ENCODE measurements around the gene LMX1A.

DNA sequence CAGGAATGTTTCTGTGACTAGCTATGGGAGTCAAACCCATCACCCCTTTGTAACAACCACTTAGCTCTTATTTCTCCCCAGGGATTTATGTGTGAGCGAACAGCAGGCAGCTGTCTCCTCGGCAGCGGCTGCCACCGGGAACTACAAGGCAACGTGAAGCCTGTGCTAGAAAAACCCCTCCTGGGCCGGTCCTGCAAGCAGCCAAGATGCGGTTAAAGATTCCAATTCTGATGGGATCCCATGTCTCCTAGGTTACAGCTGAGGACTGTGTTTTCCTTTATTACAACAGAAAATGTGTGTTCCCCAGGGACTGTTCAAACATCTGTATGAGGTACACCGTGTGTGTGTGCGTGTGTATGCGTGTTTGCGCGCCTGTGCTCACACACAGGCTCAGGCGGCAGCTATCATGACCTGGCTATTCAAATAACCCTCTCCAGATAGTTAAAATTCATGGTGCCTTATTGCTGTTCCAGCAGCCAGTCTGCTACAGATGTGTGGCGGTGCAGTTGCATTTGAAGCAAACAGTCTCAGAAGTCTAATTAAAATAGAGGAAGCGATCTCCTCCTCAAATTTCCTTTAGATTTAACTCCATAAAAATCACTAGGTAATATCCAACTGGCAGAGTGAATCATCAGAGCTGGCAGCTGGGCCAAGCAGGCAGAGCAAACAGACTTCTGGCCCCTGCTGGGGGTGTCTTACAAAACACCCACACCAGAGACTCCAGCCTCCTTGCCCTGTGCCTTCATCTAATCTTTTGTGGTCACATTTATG lies 68.0 kb downstream of the LMX1A start:
- TF ChIP-seq, protein P1, sequence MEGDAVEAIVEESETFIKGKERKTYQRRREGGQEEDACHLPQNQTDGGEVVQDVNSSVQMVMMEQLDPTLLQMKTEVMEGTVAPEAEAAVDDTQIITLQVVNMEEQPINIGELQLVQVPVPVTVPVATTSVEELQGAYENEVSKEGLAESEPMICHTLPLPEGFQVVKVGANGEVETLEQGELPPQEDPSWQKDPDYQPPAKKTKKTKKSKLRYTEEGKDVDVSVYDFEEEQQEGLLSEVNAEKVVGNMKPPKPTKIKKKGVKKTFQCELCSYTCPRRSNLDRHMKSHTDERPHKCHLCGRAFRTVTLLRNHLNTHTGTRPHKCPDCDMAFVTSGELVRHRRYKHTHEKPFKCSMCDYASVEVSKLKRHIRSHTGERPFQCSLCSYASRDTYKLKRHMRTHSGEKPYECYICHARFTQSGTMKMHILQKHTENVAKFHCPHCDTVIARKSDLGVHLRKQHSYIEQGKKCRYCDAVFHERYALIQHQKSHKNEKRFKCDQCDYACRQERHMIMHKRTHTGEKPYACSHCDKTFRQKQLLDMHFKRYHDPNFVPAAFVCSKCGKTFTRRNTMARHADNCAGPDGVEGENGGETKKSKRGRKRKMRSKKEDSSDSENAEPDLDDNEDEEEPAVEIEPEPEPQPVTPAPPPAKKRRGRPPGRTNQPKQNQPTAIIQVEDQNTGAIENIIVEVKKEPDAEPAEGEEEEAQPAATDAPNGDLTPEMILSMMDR (CRISPR knock-in tag; IDR thresholded peaks at IDR 0.05), result no peak
- TF ChIP-seq ZNF282 (IDR thresholded peaks at IDR 0.05; ENCODE audit: partially characterized antibody) (no peak), ZNF615 (CRISPR knock-in tag; IDR thresholded peaks at IDR 0.05; ENCODE audit: borderline replicate concordance) (no peak), KDM5B (CRISPR knock-in tag; IDR thresholded peaks at IDR 0.05; ENCODE audit: borderline replicate concordance) (no peak), MAFF (IDR thresholded peaks at IDR 0.05; ENCODE audit: low read depth, low read length) (no peak), EHMT2 (IDR thresholded peaks at IDR 0.05; ENCODE audit: borderline replicate concordance, low read depth, low read length) (no peak), ZNF780A (CRISPR knock-in tag; IDR thresholded peaks at IDR 0.05) (no peak), RAD21 (CRISPR knock-in tag; IDR thresholded peaks at IDR 0.05) (no peak), JUND (CRISPR knock-in tag; IDR thresholded peaks at IDR 0.05) (no peak)
- TF ChIP-seq, protein P2, sequence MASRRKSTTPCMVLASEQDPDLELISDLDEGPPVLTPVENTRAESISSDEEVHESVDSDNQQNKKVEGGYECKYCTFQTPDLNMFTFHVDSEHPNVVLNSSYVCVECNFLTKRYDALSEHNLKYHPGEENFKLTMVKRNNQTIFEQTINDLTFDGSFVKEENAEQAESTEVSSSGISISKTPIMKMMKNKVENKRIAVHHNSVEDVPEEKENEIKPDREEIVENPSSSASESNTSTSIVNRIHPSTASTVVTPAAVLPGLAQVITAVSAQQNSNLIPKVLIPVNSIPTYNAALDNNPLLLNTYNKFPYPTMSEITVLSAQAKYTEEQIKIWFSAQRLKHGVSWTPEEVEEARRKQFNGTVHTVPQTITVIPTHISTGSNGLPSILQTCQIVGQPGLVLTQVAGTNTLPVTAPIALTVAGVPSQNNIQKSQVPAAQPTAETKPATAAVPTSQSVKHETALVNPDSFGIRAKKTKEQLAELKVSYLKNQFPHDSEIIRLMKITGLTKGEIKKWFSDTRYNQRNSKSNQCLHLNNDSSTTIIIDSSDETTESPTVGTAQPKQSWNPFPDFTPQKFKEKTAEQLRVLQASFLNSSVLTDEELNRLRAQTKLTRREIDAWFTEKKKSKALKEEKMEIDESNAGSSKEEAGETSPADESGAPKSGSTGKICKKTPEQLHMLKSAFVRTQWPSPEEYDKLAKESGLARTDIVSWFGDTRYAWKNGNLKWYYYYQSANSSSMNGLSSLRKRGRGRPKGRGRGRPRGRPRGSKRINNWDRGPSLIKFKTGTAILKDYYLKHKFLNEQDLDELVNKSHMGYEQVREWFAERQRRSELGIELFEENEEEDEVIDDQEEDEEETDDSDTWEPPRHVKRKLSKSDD (CRISPR knock-in tag; IDR thresholded peaks at IDR 0.05; ENCODE audit: low read depth), result no peak
- TF ChIP-seq, protein P3, sequence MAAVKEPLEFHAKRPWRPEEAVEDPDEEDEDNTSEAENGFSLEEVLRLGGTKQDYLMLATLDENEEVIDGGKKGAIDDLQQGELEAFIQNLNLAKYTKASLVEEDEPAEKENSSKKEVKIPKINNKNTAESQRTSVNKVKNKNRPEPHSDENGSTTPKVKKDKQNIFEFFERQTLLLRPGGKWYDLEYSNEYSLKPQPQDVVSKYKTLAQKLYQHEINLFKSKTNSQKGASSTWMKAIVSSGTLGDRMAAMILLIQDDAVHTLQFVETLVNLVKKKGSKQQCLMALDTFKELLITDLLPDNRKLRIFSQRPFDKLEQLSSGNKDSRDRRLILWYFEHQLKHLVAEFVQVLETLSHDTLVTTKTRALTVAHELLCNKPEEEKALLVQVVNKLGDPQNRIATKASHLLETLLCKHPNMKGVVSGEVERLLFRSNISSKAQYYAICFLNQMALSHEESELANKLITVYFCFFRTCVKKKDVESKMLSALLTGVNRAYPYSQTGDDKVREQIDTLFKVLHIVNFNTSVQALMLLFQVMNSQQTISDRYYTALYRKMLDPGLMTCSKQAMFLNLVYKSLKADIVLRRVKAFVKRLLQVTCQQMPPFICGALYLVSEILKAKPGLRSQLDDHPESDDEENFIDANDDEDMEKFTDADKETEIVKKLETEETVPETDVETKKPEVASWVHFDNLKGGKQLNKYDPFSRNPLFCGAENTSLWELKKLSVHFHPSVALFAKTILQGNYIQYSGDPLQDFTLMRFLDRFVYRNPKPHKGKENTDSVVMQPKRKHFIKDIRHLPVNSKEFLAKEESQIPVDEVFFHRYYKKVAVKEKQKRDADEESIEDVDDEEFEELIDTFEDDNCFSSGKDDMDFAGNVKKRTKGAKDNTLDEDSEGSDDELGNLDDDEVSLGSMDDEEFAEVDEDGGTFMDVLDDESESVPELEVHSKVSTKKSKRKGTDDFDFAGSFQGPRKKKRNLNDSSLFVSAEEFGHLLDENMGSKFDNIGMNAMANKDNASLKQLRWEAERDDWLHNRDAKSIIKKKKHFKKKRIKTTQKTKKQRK (IDR thresholded peaks at IDR 0.05; ENCODE audit: low read length), result no peak
- TF ChIP-seq, protein P4, sequence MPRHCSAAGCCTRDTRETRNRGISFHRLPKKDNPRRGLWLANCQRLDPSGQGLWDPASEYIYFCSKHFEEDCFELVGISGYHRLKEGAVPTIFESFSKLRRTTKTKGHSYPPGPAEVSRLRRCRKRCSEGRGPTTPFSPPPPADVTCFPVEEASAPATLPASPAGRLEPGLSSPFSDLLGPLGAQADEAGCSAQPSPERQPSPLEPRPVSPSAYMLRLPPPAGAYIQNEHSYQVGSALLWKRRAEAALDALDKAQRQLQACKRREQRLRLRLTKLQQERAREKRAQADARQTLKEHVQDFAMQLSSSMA (CRISPR knock-in tag; IDR thresholded peaks at IDR 0.05), result no peak
- TF ChIP-seq, protein P5, sequence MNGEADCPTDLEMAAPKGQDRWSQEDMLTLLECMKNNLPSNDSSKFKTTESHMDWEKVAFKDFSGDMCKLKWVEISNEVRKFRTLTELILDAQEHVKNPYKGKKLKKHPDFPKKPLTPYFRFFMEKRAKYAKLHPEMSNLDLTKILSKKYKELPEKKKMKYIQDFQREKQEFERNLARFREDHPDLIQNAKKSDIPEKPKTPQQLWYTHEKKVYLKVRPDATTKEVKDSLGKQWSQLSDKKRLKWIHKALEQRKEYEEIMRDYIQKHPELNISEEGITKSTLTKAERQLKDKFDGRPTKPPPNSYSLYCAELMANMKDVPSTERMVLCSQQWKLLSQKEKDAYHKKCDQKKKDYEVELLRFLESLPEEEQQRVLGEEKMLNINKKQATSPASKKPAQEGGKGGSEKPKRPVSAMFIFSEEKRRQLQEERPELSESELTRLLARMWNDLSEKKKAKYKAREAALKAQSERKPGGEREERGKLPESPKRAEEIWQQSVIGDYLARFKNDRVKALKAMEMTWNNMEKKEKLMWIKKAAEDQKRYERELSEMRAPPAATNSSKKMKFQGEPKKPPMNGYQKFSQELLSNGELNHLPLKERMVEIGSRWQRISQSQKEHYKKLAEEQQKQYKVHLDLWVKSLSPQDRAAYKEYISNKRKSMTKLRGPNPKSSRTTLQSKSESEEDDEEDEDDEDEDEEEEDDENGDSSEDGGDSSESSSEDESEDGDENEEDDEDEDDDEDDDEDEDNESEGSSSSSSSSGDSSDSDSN (CRISPR knock-in tag; IDR thresholded peaks at IDR 0.05), result no peak
